Gastrocnemius medialis (tissue), 4 donors: ENCODE results near the gene PDZRN3. TPM values are rescaled to one million over a fixed set of nuclear protein-coding genes. Genes with fewer than 3 reads are reported as not detected.

Experiments used
- ATAC-seq, 2 donors: fragments of 150-250 bp; one replicate each; pipeline ENCODE4 v1.9.1; 2016
- DNase-seq, 2 donors: peaks; one replicate each; pipeline ENCODE4 v3.0.0-alpha.2; 2019
- H3K27ac ChIP-seq, 4 donors: fragments of 200-600 bp; sonication (generic); 1 replicate in 1 of 4; 2 replicates in 3 of 4; pipeline ENCODE4 v1.5.1; 2016 to 2018; ENCODE audit warnings: mild to moderate bottlenecking in 2 of 4, moderate library complexity in 1 of 4
- H3K27me3 ChIP-seq, 3 donors: fragments of 200-600 bp; sonication (generic) in 2 of 3; 1 replicate in 1 of 3; 2 replicates in 2 of 3; pipeline versions ENCODE4 v1.5.1 to v1.6.0; 2016 to 2019; ENCODE audit warnings: mild to moderate bottlenecking in 1 of 3, moderate library complexity in 1 of 3
- H3K36me3 ChIP-seq, 2 donors: fragments of 200-600 bp; sonication (generic) in 1 of 2; one replicate each; pipeline ENCODE4 v1.5.1; 2017 to 2018
- H3K4me1 ChIP-seq, 2 donors: fragments of 200-600 bp; sonication (generic) in 1 of 2; one replicate each; pipeline ENCODE4 v1.5.1; 2016 to 2017; ENCODE audit warnings: mild to moderate bottlenecking in 2 of 2
- H3K4me3 ChIP-seq, 4 donors: fragments of 200-600 bp; sonication (generic) in 3 of 4; 1 replicate in 1 of 4; 2 replicates in 3 of 4; pipeline ENCODE4 v1.5.1; 2016 to 2019; ENCODE audit warnings: mild to moderate bottlenecking in 2 of 4
- H3K9me3 ChIP-seq, 3 donors: fragments of 200-600 bp; sonication (generic) in 2 of 3; 1 replicate in 1 of 3; 2 replicates in 2 of 3; pipeline ENCODE4 v1.5.1; 2016 to 2019
- CTCF ChIP-seq, 5 experiments: fragments of 450-650 bp in 3 of 5; fragments of 200-600 bp in 2 of 5; sonication (generic) in 2 of 5; IDR thresholded peaks in 4 of 5; conservative IDR thresholded peaks in 1 of 5; 1 replicate in 4 of 5; 2 replicates in 1 of 5; pipeline ENCODE4 v1.5.1; 2016 to 2019; ENCODE audit warnings: antibody characterized with exemption in 5 of 5, mild to moderate bottlenecking in 3 of 5, moderate library complexity in 3 of 5
- POLR2A ChIP-seq, 2 donors: fragments of 450-650 bp; IDR thresholded peaks; one replicate each; pipeline ENCODE4 v1.6.1; 2017; ENCODE audit warnings: antibody characterized with exemption in 2 of 2, mild to moderate bottlenecking in 2 of 2, moderate library complexity in 2 of 2
- in situ Hi-C, 4 donors: fragments of 200-750 bp; cut with MboI; loops; one replicate each; pipeline versions ENCODE4 v1.15.0 to v1.8.0; 2017; ENCODE audit warnings: low sequenced_read_pairs in 4 of 4
- intact Hi-C: fragments of 100-400 bp; cut with DNase I; formaldehyde crosslinking; loops from one replicate; pipeline ENCODE4 v1.15.1; 2023; ENCODE audit warnings: low total_unique reads
- total RNA-seq, 4 donors: library from RNA; depleted of rRNA; stranded (reverse); fragments of >200 nt; gene quantifications; one replicate each; pipeline versions ENCODE4 v1.1.0 to v1.2.3, GENCODE V29; 2016

PDZRN3 gene
- total RNA-seq, 4 donors from 2014 or later: 9.1 to 30.3 (median 24.7) TPM

GRCh38 chr3:73597476-73597875 lies 27.3 kb downstream of the PDZRN3 start:
- H3K27me3 ChIP-seq: no peaks in the 10 kb centered on the region
- no peak overlapping the region for H3K27ac ChIP-seq
- H3K9me3 ChIP-seq: no peaks in the 10 kb centered on the region
- TF ChIP-seq POLR2A (IDR thresholded peaks at IDR 0.05): no peak
- no peak for TF ChIP-seq CTCF (IDR thresholded peaks at IDR 0.05 in 4 of 5, conservative IDR thresholded peaks at IDR 0.05 in 1 of 5)
- no peak for ATAC-seq
- H3K36me3 ChIP-seq: no peaks in the 10 kb centered on the region
- peaks cover 30 to 59% of the 10 kb centered on the region in 2 donors for H3K4me1 ChIP-seq
- DNase-seq: no peak
- H3K4me3 ChIP-seq: no peak overlapping the region
- in situ Hi-C loops (no loop called here), intact Hi-C loops (no loop called here)

GRCh38 chr3:73592154-73593144 lies 32.3 kb downstream of the PDZRN3 start:
- in situ Hi-C loops: no loop called here
- Histone ChIP-seq H3K4me3 (no peak overlapping the region), H3K4me1 (peaks cover 44 to 60% of the 10 kb centered on the region in 2 donors), H3K36me3 (no peaks in the 10 kb centered on the region), H3K27me3 (no peaks in the 10 kb centered on the region), H3K27ac (peak overlapping the region in 1 of 4 donors; percentile 21), H3K9me3 (no peaks in the 10 kb centered on the region)
- DNase-seq (no peak), ATAC-seq (no peak)
- TF ChIP-seq CTCF (IDR thresholded peaks at IDR 0.05 in 4 of 5, conservative IDR thresholded peaks at IDR 0.05 in 1 of 5): no peak
- no peak for TF ChIP-seq POLR2A (IDR thresholded peaks at IDR 0.05)
- intact Hi-C loops: no loop called here

GRCh38 chr3:73591286-73591800 lies 33.4 kb downstream of the PDZRN3 start:
- intact Hi-C loops: no loop called here
- Histone ChIP-seq H3K27me3 (no peaks in the 10 kb centered on the region), H3K9me3 (no peaks in the 10 kb centered on the region), H3K4me1 (peaks cover 55 to 64% of the 10 kb centered on the region in 2 donors), H3K36me3 (no peaks in the 10 kb centered on the region), H3K27ac (peak overlapping the region in 3 of 4 donors; percentile 18 to 91 (median 21)), H3K4me3 (no peak overlapping the region)
- in situ Hi-C loops: no loop called here
- ATAC-seq (no peak), DNase-seq (no peak)
- TF ChIP-seq CTCF (IDR thresholded peaks at IDR 0.05 in 4 of 5, conservative IDR thresholded peaks at IDR 0.05 in 1 of 5): no peak

GRCh38 chr3:73586628-73587027 lies 38.1 kb downstream of the PDZRN3 start:
- Histone ChIP-seq H3K4me1 (peaks cover 74 to 81% of the 10 kb centered on the region in 2 donors), H3K4me3 (no peak overlapping the region), H3K27me3 (no peaks in the 10 kb centered on the region), H3K9me3 (no peaks in the 10 kb centered on the region), H3K36me3 (no peaks in the 10 kb centered on the region), H3K27ac (peak overlapping the region; percentile 89 to 94 (median 90))
- TF ChIP-seq POLR2A (IDR thresholded peaks at IDR 0.05) (no peak), CTCF (IDR thresholded peaks at IDR 0.05 in 4 of 5, conservative IDR thresholded peaks at IDR 0.05 in 1 of 5) (no peak)
- ATAC-seq (peak in 1 of 2 donors; percentile 8), DNase-seq (no peak)
- intact Hi-C loops: loop anchor here (2.0 kb wide), 1 partner anchor 22 kb away; no protein-coding TSS in a partner anchor
- in situ Hi-C loops: no loop called here
